KOPT-K1 (cell line): Measurements from ENCODE around the gene PLCH2.
A peak's percentile ranks its signal among the peaks of the same experiment; 100 is the strongest.

ENCODE experiments used
- H3K27ac ChIP-seq: fragments of 200-600 bp; sonication (generic); 2 replicates; pipeline ENCODE4 v1.5.1; 2016; ENCODE audit warnings: antibody characterized with exemption, mild to moderate bottlenecking, low read depth, low read length; ENCODE audit not compliant: poor library complexity, severe bottlenecking
- H3K36me3 ChIP-seq: fragments of 200-600 bp; sonication (generic); 2 replicates; pipeline ENCODE4 v1.5.1; 2017; ENCODE audit warnings: antibody characterized with exemption, mild to moderate bottlenecking, low read length, moderate library complexity; ENCODE audit not compliant: insufficient read depth
- H3K9me3 ChIP-seq: fragments of 200-600 bp; sonication (generic); 2 replicates; pipeline ENCODE4 v1.5.1; 2017; ENCODE audit warnings: antibody characterized with exemption, low read length, mild to moderate bottlenecking; ENCODE audit not compliant: insufficient read depth, poor library complexity, severe bottlenecking

Gene PLCH2

DNA sequence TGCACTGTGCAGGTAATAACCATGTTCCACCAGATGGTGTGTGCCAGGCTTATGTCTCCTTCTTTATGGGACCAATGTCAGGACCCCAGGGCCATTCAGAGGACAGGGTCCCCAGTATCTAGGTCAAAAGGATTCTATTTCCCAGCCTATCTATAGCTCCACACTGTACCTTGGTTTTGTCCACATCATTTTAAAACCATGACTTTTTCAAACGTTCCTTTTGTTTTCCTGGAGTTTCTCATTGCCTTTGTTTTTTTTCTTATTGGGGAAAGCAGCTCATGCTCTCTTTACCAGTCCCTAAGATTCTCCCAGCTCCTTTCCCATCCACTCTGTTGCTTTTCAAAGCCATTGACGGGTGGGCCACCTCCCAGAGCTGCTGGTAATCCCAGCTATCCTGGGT is 12.6 kb downstream of the PLCH2 start:
- Histone ChIP-seq H3K27ac (no peak overlapping the region), H3K9me3 (peaks cover 15% of the 10 kb centered on the region), H3K36me3 (no peaks in the 10 kb centered on the region)

DNA sequence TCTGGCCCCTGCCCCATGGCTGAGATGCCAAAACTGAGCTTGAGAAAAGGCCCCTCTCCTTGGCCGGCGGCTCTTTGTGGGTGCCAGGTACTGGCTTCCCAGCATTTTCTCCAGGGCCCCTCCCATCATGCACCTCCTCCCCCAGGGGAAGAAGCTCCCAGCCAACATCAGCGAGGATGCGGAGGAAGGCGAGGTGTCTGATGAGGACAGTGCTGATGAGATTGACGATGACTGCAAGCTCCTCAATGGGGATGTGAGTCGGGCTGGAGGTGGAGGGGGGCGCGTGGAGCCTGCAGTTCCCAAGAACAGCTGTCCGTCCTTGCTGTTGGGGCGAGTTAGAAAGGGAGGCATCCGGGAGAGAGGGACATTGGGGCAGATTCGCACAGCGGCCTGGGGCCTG is 13.5 kb downstream of the PLCH2 start:
- Histone ChIP-seq H3K27ac (no peak overlapping the region), H3K36me3 (no peaks in the 10 kb centered on the region), H3K9me3 (peaks cover 15% of the 10 kb centered on the region)

DNA sequence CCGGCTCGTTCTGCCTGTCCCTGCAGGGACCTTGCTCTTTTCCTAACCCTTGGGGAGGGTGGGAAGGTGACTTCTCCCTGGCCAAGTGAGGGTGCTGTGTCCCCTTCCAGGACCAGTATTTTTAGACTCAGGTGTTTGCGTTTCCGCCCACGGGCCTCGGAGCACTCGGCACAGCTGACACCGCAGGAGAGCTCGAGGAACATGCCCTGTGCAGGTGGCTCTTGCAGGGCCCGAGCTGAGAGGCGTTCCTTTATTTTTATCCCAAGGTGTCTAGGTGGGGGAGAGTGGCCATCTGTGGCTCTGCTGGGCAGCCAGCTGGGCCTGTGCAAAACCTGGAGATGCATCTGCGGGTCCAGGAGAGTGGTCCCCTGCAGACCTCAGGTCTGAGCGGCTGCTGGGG is 16.0 kb downstream of the PLCH2 start:
- H3K36me3 ChIP-seq: no peaks in the 10 kb centered on the region
- no peak overlapping the region for H3K27ac ChIP-seq
- peaks cover 15% of the 10 kb centered on the region for H3K9me3 ChIP-seq

DNA sequence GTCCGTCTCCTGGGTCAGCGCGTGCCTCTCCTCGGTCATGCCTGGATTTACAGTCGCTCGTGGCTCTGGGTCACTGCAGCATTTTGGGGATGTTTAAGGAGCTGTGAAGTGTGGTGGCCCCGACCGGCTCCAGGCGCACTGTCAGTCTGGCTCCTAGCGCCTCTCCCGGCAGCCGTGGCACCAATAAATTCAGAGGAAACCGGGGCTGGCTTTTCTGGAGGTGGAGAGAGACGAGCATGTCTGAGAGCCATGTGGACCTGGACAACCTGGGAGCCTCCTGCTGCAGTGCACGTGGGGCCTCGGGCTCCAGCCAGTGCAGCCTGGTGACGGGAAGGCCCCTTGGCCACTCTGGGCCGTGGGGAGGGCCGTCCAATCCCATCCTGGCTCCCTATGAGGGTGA is 17.1 kb downstream of the PLCH2 start:
- Histone ChIP-seq H3K27ac (no peak overlapping the region), H3K36me3 (no peaks in the 10 kb centered on the region), H3K9me3 (peaks cover 10% of the 10 kb centered on the region)

DNA sequence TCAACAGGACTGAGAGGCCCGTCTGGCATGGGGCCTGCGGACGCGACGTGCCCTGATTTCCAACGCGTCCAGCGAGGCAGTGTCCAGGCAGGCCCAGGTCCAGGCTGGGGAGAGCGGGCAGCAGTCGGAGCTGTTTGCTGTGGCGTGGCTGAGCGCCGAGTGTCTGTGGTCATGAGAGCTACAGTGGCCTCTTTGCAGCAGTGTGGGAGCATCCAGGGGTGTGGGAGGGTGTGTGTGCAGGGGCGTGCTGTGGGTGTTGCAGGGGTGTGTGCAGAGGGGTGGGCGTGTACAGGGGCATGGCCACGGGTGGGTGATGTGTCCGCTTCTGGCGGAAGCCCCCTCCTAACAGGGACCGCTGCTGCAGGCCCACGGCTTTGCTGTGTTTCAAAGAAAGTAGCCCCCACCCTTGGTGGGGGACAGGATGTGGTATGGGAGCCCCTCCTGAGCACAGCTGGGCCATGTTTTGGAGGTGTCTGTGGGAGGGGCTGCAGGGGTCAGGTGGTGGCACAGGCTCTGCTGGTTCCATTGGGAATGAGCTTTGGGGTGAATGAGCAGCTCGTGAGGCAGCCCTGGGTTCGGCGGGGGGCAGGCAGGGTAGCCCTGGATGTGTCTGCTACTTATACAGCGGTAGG is 17.7 kb downstream of the PLCH2 start:
- Histone ChIP-seq H3K27ac (peak overlapping the region; percentile 2), H3K36me3 (no peaks in the 10 kb centered on the region), H3K9me3 (peaks cover 5% of the 10 kb centered on the region)

DNA sequence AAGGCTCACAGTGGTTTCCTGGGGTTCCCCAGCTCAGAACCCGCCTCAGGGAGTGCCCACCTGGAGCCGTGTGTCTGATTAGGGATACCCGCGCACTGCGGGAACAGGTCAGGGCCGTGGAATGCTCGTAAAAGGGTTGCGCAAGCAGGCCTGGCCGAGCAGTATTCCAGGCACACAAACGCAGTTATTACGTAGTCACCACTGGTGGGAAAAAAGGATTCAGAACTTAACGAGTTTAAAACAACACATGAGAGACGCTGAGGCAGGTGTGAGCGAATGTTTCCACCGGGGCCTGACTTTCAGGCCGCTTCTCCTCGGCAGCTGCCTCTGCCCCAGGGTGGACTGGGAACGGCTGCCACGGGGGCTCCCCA is 18.2 kb downstream of the PLCH2 start:
- peak overlapping the region; percentile 2 for H3K27ac ChIP-seq
- H3K36me3 ChIP-seq: no peaks in the 10 kb centered on the region
- H3K9me3 ChIP-seq: no peaks in the 10 kb centered on the region

DNA sequence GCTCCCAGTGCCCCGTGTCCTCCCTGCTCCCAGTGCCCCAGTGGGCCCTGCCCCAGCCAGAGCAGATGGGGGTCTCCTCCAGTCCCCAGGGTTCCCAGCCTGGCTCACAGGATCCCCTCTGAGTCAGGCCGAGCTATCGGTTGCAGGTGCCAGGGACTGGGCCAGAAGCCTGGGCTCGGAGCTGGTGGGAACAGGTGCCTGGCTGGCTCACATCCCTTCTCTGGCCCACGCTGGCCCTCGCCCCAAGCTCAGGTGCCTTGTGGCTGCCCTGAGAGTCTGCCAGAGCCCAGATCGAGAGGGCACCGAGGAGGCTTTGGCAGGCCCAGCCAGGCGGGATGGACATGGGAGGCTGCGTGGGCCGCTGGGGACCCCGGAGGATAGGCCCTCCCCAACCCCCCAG is 18.9 kb downstream of the PLCH2 start:
- Histone ChIP-seq H3K27ac (no peak overlapping the region), H3K9me3 (no peaks in the 10 kb centered on the region), H3K36me3 (no peaks in the 10 kb centered on the region)

DNA sequence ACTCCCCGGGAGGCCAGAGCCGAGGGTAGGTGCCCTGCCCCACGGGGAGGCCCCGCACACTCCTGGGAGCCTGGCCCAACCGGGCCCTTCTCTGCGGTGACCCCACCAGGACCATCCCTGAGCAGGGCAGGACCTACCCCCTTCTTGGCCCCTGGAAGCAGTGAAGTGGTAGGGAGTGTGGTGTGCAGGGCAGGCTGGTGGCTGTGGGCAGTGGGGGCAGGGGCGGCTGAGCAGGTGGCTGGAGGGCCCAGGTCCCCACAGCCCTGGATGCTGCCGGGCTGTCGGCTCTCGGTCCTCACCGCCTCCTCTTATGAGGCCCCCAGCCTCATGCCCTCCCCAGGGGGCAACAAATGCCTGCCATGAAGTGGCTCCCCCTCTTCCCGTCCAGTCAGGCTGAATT is 19.5 kb downstream of the PLCH2 start:
- Histone ChIP-seq H3K27ac (peak overlapping the region; percentile 29), H3K9me3 (no peaks in the 10 kb centered on the region), H3K36me3 (no peaks in the 10 kb centered on the region)

DNA sequence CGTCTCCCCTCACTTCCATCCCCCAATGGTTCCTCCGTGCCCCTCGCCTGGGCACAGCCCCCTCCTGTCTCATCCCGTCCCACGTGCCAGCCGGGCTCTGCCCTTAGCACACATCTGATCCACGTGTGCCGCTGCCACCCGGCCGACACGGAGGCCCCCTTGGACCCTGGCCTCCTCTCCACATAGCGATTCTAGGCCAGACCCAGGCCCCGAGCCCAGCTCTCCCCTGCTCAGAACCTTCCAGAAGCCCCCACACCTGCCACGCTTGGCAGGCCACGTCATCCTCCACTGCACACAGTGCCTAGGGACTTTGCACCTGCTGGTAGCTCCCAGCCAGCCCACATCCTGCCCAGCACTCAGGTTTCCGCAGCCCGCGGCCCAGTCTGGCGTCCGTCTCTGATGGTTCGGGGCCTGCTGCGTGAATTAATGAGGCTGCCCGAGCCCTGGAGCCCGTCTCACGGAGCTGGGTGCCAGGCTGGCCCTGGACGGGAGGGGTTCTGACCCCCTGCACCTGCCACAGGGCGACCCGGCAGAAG is 20.1 kb downstream of the PLCH2 start:
- Histone ChIP-seq H3K36me3 (no peaks in the 10 kb centered on the region), H3K27ac (peak overlapping the region; percentile 29), H3K9me3 (no peaks in the 10 kb centered on the region)

DNA sequence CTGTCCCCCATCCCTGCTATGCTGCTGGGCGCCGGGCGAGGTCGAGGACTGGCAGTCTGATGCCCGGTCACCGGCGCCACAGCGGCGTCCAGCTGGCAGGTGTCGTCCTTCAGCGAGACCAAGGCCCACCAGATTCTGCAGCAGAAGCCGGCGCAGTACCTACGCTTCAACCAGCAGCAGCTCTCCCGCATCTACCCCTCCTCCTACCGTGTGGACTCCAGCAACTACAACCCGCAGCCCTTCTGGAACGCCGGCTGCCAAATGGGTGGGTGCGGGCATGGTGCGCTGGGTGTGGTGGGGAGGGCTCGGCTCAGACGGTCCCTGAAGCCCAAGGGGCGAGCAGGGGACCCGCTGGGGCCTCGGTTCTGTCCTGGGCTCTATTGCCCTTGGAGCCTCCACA is 20.7 kb downstream of the PLCH2 start:
- H3K9me3 ChIP-seq: no peaks in the 10 kb centered on the region
- peak overlapping the region; percentile 29 for H3K27ac ChIP-seq
- H3K36me3 ChIP-seq: no peaks in the 10 kb centered on the region

DNA sequence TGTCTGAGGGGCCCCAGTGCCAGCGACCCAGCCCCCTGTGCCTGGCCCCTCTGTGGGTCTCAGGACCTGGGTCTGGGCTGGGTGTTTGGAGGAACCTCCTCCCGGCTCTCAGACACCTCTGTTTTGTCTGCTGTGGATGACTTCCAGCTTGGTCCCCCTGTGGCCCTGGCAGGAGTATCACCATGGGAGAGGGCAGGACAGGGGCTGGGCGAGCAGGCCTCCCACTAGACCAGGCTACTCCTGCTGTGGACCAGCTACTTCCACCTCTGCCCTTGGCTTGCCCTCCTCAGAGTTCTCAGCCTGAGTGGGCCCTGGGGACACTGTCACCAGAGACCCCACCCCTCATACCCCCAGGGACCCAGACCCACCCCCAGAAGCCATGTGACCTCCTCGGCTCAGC is 21.8 kb downstream of the PLCH2 start:
- Histone ChIP-seq H3K9me3 (no peaks in the 10 kb centered on the region), H3K36me3 (no peaks in the 10 kb centered on the region), H3K27ac (no peak overlapping the region)

DNA sequence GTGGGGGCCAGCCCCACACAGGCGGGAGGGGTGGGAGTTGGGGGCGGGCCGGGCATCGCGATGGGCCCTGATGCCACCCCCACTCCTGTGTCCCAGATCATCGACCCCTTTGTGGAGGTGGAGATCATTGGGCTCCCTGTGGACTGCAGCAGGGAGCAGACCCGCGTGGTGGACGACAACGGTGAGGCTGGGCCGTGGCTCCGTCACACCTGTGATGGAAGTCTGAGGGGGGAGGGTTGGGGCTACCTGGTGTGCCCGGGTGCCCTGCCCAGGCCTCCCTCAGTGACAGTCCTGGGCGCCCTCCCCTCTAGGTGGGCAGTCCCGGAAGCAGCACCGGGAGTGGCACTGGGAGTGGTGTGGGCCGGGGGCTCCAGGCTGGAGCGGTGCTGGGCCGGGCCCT is 22.6 kb downstream of the PLCH2 start:
- H3K27ac ChIP-seq: no peak overlapping the region
- no peaks in the 10 kb centered on the region for H3K36me3 ChIP-seq

DNA sequence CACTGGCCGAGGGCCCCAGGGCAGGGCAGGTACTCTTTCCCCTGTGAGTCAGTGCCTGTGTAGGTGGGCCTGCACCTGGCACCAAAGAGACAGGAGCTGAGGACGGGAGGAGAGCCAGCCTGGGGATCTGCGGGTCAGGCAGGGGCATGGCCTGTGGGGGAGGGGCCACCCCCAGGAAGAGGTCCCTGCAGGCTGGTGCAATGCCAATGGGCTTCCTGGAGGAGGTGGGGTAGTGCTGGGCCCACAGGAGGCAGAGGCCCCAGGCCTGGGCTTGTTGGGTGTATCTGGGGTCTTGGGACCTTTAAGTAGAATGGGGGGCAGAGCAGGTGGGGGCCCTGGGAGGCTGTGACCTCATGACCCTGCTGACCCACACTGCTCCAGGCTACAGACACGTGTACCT is 23.2 kb downstream of the PLCH2 start:
- Histone ChIP-seq H3K27ac (peak overlapping the region; percentile 75), H3K36me3 (no peaks in the 10 kb centered on the region)

More for the DNA sequence above, 22.6 kb downstream of the PLCH2 start:
- H3K9me3 ChIP-seq: no peaks in the 10 kb centered on the region

DNA sequence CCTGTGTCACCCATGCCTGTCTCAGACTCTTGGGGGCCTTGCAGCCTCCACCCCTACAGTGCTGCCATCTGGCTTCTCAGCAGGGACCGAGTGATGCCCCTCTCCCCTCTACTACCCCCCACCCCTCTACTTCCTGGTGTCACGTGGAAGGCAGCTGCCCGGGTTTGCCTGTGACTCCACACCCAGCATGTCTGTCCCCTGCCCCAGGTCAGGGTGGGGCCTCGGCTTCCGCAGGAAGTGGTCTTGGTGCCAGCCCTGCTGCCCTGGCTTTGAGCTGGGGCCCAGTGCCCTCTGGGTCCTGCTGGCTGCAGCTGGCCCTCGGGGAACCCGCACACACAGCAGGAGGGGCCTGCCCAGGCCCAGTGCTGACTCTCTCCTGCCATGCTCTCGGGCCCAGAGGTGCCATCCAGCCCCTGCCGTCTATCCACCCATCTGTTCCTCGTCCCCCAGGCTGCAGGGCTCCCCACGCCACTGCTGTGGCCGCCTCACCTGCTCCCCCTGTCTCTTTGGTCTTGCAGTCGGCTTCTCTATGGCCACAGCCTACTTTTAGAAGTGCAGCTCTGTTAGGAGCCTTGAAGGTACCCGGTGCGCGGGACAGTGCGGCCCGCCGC is 24.0 kb downstream of the PLCH2 start:
- H3K27ac ChIP-seq: peak overlapping the region; percentile 75
- no peaks in the 10 kb centered on the region for H3K36me3 ChIP-seq
- H3K9me3 ChIP-seq: no peaks in the 10 kb centered on the region

More for the DNA sequence above, 23.2 kb downstream of the PLCH2 start:
- H3K9me3 ChIP-seq: no peaks in the 10 kb centered on the region

DNA sequence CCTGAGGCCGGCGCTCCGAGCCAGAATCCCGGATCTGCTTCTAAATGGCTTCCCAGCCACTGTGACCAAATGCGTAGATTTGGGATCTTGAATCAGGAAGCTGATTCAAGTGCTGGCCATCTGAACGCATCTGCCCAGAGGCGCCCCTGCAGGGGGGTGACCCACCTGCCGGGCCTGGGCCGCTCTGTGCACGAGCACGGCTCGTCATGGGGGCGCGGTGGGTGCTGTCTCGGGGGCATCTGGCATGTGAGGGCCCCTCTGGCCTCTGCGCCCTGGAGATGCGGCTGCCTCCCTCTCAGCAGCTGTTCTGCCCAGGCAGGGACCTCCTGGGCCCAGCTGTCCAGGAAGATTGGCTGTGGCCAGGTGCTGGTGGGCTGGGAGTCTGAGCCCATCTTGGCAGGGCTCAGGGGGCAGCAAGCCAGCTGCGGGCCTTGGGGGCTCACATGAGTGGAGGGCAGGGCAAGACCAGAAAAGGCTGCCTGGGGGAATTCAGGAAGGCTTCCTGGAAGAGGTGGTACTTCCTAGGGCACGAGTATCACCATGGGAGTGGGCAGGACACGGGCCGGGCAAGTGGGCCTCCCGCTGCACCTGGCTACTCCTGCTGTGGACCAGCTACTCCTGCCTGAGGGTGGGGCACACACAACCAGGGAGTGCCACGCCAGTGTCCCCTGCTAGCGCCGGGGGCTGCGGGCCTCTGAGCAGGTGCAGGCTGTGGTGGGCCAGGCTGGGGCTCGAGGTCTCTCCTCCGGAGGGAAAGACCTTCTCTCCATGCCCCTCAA is 25.1 kb downstream of the PLCH2 start:
- Histone ChIP-seq H3K36me3 (no peaks in the 10 kb centered on the region), H3K9me3 (no peaks in the 10 kb centered on the region), H3K27ac (peak overlapping the region; percentile 36)
